HG02973 (cell line): Measurements from ENCODE around the gene TAPT1.

Source experiments
- ATAC-seq: cut with Tn5 transposase; IDR thresholded peaks from one replicate; pipeline ENCODE4 v1.9.1; 2021; ENCODE audit warnings: moderate library complexity; ENCODE audit not compliant: unreplicated experiment

The TAPT1 gene

DNA sequence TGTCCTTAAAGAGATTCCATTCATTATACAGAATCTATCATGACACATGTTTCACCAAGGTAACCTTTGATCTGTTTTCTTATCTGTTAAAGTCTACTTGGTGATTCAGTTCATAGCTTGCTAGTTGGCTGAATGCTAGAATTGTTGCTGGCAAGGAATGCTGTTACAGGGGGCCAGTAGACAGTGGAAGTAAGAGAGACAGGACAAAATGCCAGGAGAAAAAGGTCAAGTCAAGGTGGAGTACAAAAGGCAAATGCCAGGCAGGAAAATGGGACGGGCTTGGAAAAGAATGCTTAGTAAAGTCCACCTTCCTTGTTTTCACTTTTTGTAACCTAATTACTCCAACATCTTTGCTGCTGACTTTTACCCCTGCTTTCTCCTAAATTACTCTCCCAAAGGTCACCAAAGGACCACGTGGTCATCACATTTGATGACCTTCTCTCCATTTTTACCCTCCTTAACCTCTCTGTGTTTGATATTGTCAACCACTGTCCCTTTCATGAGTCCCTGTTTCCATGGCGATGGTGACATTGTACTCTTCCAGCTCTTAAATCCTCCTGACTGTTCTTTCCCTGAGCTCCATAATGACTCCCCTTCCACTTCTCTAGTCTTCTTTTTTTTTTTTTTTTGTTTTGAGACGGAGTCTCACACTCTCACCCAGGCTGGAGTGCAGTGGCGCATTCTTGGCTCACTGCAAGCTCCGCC lies 24.5 kb upstream of the TAPT1 start:
- no peak for ATAC-seq

DNA sequence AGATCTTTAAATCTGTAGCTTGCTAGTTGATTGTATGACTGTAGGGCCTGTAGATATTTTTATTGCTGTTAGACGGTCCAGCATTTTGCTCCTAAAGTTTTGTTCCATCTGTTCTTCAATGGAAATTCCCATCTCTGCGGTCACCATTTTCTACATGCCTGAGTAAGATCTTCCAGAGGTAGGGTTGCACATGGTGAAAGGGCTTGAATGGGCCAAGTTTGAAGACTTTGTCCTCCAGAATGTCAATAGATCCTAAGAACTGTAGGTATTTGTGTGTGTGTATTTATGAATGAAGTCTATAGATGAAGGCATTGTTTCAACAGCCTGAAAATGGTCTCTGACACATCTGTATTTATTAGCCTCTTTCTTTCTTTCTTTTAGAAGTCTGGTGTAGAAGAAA lies 22.3 kb upstream of the TAPT1 start:
- ATAC-seq: no peak

DNA sequence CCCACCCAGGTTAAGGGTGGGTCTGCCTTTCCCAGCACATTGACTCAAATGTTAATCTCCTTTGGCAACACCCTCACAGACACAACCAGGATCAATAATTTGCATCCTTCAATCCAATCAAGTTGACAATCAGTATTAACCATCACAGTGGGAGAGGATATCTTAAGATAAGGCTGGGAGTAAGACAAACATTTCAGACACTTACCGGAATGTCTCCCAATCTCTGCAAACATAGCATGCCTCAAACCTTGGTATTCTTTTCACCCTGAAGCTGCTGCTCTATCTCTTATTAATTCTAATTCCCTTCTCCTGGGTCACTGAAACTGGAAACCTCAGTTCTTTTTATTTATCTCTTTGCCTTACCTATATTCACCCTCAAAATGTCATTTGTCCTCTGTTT lies 19.0 kb upstream of the TAPT1 start:
- no peak for ATAC-seq

DNA sequence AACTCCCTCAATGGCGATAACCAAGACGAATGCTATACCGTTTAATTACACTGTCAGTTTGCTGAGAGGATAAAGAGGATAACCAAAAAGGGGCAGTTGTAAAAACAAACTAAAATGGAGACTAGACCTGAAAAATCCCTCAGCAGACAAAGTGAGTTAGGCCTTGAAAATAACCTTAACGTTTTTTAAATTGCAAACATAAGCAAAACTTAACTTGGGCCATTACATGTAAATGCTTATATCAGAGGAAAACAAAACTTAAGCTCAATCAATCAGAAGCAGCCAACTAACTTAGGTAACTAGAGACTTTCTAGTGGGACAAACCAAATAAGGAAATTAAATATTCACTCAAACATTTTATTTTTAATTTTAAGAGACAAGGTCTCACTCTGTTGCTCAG lies 17.0 kb upstream of the TAPT1 start:
- ATAC-seq: no peak

DNA sequence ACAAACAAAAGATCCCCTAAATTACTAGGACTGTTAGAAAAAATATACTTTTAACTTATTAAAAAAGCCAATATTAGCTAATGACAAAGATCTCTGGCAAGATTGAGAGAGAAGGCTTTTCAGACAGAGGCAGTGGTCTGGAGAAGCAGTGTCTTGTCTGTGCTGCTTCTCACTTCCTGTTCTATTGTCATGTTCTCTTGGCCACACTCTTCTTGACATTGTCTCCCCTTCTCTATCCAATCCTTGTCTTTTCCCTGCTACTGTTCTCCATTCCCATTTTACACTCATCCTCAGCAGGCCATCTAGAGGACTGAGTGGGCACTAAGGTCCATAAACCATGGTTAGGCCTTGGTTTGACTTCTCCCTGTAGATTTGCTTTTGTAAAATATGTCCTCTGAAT lies 14.0 kb upstream of the TAPT1 start:
- no peak for ATAC-seq

DNA sequence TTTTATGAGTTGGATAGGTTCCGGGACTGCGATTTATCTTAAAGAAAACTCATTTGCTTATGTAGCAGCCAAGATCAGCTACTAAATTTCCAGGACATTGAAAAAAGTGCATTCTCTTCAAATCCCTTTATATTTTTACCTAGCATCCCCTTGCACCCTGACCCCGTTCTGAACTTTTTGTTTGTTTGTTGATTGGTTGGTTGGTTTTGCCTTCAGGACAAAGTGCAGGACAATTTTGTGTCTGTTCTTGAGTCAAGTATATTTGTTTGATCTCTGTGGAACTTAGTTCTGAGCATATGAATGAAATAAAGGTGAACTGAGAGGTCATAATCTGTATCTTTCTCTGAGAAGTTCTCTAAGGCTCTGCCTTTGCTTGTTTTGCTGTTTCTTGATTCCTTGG lies 12.8 kb upstream of the TAPT1 start:
- no peak for ATAC-seq

DNA sequence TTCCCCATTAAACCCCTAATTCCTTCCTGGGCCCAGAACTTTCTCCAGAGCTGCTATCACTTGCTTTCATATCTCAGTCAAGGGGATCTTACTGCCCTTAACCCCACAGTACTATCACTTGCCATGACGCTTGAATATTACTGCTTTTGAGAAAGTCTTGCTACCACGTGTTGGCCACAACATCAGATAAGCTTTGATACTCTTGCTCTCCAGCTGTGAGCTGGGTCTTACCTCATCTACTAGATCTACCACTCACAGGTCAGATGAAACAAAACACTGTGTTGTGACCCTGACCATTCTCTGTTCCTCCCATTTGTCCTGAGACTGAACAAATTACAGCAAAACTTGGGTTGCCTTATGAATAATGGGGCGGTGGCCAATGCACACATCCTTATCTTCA lies 12.1 kb upstream of the TAPT1 start:
- ATAC-seq: no peak

DNA sequence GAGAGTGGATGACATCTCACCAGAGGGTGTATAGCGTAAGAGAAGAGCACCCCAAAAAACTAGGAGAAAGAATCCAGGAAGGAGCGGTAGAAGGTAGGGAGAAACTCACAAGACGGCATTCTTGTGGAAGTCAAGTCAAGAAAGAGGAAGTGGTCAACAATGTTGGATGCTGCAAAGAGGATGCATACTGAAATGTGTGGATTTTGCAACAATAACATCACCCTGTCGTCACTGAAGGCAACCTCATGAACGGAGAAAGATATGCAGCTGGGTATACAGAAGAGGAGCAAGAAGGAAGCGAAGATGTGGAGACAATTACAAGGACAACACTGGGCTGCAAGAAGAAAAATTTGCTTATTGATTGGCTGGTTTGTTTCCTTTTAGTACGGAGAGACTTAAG lies 11.4 kb upstream of the TAPT1 start:
- ATAC-seq: no peak

DNA sequence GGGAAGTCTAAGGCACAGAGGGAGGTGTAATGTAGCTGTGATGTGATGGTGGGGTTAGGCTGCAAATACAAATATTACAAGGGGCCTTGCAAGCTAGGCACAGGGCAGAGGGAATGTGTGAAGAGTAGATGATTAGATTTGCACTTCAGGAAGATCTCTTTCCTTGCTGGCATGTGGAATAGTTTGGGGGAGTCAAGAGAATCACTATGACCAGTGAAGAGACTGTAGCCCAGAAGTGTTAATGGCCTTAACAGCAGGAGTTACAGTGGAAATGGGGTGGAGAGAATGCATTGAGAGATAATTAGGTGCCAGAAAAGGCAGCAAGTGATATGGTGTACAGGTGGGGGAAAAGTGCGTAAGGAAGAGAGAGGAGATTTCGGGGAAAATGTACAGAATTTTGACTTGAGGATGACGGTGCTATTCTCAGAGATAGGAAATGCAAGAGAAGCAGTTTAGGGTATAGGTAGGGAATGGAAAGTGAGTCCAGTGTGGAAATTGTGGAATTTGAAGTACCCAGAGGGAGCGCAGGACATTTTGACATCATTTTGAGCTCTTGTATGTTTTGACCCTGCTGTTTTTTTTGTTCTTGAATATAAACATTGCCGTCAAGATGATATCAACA lies 10.2 kb upstream of the TAPT1 start:
- ATAC-seq: no peak

DNA sequence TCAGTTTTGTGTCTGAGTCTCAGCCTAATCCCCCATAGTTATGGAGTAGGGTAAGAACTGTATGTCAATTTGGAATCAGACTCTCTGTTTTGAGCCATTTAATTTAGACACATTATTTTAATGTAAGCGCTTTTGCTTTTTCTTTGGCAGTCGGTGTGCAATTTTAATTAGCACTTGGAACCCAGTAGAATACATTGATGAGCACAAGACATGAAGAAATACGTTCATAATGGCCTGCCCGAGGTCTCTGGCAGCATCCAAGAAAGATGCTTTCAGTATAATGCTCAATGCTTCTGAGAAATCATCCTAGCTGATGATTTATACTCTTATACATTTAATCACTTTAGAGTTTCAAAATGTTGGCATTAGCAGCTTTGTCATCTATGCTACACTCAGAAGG lies 8.9 kb upstream of the TAPT1 start:
- no peak for ATAC-seq

DNA sequence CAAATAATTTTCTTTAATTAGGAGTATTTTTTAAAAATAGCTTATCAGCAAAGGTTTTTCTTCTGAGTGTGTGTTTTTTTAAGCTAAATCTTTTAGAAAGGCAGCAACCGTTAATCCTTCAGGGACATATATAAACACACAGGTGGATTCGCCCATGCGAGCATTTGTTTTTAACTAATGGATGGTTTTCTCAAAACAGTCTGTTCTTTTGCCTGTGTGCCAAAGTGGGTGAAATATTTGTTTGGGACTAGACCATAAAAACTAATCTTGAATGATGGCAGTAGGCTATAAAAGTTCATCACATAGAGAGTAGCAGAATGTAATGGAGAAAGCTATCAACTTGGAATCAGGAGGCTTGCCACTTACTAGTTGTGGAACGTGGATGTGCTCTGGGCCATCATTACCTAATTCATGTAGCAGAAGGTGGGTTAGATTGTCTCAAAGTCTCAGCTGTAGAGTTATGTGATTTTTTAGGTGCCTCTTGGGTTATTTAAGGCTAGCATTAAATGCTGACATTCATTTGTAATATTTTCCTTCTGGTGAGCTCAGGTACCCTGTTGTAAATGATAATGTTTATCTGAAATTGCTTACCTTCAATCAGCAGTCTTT lies 7.4 kb upstream of the TAPT1 start:
- no peak for ATAC-seq

DNA sequence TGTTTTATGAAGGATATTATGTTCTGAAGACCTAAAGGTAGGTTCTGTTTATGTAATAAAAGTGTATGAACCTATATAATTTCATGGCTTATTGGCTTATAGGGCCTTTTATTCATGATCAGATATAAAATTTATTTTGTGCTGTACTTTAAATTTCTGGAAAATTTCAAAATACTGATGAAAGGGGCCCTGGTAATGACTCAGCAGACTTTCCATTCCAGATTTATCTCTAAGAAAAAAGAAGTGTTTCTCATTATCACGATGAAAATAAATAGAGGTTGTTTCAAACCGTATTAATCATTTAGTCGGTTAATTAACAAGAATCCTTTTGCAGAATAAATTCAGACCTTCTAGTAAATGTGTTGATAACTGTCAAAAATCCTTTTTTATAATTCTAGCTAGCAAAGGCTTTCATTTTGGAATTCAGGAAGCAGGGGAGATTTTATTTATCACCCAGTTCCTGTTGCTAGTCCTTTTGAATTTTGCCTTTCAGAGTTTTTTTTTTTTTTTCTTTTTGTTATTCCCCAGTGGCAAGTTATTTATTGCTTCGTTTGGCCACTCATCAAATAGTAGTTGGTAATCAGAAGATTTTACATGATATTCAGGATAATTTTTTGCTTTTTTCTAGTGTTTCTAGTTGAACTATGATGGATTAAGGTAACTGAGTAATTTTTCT lies 5.4 kb upstream of the TAPT1 start:
- no peak for ATAC-seq

DNA sequence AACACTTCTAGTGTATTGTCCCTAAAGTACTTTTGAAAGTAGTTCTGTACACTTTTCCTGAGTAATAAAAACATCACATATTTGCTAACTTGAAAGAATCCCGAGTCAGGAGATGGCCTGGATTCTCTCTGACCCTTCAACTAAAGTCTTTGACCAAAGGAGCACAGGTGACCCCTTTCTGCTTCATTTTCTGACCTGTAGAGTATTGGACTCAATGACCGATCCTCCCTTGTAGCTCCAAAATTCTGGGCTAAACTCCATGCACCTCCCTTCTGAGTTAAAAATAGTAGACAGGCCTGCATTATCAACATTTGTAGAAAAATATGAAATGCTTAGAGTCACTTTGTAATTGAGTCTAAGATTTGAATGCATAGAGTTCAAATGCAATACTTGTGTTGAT lies 4.0 kb upstream of the TAPT1 start:
- ATAC-seq: no peak

DNA sequence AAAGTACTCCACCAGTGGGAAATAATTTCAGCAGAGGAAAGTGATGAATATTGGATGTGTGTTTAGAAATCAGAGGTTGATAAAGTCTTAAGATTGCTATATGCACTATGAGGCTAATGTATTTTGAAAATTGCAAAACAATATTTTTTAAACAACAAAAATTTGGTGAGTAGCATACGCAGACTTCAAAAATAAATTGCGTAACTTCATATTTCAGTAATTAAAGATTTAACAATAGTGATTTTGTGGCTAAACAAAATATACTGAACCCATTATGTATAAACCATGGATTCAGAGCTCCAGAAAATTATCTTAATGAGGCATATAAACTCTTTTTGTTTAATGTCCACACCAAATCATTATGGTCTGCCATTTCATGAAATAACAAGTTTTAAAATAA lies 3.3 kb upstream of the TAPT1 start:
- ATAC-seq: no peak

DNA sequence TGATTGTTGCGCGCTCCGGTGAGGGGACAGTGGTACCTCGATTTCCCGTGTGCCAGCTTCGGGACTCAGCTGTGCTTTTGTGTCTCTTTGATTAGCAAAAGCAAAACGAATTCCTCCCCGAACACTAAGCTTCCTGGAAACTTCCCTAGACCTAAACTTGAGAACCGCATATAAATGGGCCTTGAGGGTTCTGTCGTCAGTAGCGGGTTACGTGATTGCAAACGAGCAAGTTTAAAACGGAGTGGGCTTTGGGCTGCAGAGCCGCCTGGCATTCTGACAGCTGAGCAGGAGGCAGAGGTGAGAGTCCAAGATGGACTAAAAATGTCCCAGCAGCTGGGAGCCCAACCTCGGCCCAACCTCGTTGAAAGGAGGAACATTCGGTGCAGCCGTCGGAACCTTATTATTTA lies 1.2 kb upstream of the TAPT1 start:
- peak; percentile 2 for ATAC-seq

DNA sequence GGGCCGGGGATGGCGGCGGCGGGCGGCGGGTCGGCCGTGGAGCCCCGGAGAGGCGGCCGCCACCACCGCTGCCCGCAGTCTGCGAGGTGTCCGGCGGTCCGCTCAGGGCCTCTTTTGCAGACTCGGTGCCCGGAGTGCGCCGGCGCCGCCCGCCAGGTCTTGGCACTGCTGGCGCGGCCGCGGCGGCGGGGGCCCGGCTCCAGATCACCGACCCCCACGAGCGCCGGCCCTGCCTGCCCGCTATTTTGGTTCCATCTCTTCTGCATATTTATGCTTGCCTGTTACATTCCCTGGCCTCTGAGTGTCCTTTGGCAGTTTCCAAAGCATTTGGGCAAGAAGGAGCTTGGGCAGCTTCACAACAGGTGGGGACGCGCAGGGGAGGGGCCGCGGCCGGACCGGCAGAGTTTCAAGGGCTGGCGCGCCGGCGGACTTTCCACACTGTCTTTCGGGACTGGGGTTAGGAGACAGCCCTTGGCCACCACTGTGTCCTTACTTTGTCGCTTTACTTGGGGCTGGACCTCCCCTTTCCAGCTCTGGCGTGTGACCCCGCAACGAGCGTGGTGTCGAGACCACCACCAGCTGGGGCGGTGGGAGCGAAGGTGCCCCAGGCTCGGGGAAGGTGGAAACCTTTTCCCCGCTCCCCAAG lies 668 bp upstream of the TAPT1 start:
- peak; percentile 35 for ATAC-seq

DNA sequence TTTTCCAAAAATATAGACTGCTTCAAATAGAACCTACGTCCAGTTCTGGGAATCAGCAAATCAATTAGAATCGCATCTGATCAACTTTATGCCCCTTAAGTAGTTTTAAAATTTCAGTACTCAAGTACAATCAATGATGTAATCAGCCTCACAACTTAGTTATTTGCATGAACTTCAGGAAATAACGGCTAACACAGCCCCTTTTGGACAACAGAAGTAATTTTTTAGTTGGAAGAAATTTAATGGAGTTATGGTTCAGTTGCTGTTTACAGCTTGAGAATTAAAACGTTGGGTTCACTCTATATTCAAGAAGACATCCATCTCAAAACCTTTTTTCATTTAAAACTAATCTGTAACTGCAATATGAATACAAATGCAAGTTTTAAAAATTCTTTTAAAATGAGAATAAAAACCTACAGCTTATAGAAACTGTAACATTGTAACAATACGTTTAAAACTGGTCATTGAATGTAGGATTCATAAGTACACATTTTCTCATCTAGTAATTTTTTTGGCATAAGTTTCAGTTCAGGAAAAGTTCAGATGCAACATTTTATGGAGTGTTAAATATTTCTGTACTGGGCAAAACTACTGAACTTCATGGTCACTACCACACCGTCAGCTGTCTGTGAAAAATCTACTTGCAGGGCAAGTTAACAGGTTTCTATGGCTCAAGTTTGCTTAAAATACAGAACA lies 956 bp downstream of the TAPT1 start:
- no peak for ATAC-seq

DNA sequence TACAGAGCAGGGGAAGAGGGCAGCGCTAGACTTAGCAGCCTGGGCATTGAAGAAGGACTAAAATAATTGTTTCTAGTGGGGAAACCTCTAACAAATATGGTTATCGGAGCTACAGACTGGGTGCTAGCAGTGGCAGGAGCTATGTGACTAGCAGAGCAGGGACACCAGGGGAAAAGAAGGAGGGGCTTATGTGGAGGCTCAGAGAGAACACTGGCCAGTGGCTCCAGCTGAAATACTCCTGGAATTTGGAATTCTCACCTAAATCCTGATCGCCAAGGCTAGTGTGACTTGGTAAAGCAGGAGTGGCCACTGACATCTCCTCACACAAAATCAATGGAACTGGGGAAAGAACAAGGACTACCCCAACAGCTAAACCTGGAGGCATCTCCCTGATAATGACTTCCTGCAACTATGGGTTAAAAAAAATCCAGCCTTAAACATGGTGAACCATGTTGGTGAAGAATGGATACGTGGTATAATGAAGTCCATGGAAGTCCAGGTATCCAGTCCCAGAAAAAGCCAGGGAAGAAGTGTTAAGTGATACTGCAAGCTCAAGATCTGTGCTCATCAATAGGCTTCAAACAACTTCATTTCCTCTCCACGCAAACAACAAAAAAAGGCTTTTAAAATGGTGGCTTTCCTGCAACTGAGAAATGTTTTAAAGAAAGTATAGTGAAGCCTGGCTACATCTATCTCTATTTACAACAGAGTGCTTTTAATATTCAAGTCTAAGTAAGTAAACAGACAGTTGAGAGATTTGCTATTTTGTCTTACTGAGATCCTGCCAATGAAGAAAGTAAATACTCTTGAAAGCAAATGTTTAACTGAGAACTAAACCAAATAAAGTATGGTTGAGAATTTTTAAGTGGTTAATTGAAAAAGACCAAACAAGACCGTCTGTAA lies 1.8 kb downstream of the TAPT1 start:
- ATAC-seq: no peak

DNA sequence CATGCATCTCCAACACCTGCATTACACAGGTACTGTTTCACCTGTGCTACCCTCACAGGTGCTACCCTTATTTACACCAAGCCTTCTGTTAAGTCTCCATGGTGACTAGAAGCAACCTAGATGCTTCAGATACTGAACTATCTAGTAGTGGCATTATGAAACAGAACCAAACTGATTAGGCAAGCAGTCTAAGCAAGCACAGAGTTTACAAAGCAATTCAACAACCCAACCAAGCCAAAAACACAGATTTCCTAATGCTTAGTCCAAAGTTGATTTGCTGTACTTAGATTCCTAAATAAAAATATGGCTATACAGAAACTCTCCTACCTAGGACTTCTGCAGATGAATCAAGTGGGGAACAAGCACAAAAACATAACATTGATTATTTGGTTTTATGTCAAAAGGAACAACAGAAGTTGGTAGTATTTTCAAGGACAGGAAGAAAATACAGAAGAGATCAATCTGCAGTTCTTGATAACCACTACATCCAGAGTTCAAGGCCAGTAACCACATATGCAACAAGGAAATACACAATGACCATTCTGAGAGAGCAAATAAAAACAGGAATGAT lies 3.2 kb downstream of the TAPT1 start:
- no peak for ATAC-seq

DNA sequence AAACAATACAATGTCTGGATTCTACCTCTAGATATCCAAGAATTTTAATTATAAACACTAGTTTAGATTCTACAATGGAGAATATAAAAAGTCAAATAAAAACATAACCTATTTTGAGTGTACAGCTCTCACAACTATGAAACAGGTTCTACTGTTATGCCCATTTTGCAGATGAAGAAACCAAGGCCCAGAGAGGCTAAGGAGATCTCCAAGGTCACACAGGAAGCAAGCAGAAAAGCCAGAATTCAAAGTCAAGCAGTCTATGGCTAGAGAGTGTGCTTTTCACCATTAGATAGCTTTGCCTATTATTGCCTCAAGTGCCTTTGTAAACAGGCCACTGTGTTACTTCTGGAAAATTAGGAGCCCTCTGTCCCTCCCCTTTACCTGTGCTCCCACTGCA lies 7.3 kb downstream of the TAPT1 start:
- ATAC-seq: no peak
